Hepatocyte (in vitro differentiated cells): ENCODE data around the gene ZNF350.

Experiments used
- EZH2phosphoT487 ChIP-seq: fragments of 200-600 bp; sonication (generic); IDR thresholded peaks from one replicate; pipeline ENCODE4 v1.6.1; 2018; ENCODE audit warnings: antibody characterized with exemption, mild to moderate bottlenecking, low read depth, moderate library complexity; ENCODE audit not compliant: unreplicated experiment, severe bottlenecking
- TF ChIP-seq, protein P1 (sequence below): fragments of 200-600 bp; sonication (generic); IDR thresholded peaks from 2 replicates; pipeline ENCODE4 v1.5.1; 2016; ENCODE audit warnings: antibody characterized with exemption, mild to moderate bottlenecking; ENCODE audit not compliant: poor library complexity

DNA sequence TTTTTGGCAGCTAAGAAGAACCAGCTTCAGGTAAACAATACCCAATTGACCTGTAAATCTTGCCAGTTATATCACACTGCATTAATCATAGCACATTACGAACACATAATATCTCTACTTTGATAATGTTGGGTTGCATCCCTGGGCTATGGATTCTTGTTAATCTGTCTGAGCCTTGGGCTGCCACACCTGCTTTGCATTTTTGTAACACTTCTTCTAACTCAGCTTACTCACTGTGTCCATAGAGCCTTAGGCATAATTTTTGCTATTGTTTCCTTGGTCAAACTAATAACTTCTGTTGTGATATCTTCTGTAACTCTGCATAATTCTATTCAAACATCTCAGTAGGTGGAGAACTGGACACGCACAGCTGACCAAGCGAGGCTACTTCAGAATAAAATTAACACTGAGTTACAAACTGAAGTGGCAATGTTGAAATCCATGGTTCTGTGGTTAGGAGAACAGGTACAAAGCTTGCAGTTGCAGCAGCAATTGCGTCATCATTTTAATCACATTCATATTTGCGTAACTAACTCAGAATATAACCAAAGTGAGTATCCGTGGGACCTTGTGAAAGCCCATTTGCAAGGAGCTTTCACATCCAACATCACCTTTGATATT lies 6.4 kb downstream of the ZNF350 start:
- TF ChIP-seq, protein P1, sequence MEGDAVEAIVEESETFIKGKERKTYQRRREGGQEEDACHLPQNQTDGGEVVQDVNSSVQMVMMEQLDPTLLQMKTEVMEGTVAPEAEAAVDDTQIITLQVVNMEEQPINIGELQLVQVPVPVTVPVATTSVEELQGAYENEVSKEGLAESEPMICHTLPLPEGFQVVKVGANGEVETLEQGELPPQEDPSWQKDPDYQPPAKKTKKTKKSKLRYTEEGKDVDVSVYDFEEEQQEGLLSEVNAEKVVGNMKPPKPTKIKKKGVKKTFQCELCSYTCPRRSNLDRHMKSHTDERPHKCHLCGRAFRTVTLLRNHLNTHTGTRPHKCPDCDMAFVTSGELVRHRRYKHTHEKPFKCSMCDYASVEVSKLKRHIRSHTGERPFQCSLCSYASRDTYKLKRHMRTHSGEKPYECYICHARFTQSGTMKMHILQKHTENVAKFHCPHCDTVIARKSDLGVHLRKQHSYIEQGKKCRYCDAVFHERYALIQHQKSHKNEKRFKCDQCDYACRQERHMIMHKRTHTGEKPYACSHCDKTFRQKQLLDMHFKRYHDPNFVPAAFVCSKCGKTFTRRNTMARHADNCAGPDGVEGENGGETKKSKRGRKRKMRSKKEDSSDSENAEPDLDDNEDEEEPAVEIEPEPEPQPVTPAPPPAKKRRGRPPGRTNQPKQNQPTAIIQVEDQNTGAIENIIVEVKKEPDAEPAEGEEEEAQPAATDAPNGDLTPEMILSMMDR: no peak
- no peak for TF ChIP-seq EZH2phosphoT487
